ENCODE results near the gene MAD1L1.

The MAD1L1 gene

DNA sequence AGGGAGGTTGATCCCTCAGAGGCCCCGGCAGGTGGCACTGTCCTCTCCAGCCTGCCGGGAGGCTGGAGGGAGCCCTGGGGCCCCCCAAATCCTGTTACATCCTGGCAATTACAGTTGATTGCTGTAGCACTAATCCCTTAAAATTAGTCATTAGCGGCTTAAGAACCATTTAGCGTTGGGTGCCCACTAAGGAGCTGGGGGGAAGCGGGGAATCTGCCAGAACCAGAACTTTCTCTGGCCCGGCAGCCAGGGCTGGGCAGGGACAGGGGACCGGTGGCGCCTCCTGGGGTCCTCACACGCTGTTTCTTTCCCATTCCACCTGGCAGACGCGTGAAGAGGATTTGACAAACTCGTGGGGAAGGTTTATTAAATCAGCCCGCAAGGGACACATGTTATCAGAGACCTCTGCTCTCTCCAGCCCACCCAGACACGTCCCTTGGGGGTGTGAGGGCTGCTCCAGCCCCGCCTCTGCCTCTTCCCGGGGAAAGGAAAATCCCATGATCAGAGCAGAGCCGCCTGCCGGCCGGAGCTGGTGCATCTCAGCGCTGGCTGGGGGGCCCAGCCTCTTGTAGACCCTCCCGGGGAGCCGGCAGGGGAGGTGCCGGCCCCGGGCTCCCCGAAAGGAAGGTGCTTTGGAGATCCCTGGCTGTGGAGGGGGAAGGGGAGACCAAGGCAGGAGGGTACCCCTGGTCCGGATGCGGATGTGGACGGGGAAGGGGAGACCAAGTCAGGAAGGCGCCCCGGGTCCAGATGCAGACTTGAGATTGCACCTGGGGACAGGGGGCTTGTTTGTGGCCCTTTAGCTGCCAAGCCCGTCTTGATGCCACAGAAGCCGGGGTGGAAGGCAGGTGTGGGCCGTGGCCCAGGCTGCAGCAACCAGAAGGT is 420.0 kb downstream of the MAD1L1 start:
- TF ChIP-seq EZH2phosphoT487 (conservative IDR thresholded peaks at IDR 0.05; ENCODE audit: low read length): no peak
- TF ChIP-seq CTCF (IDR thresholded peaks at IDR 0.05; ENCODE audit: insufficient read depth, low read length, poor library complexity, severe bottlenecking): no peak
- Histone ChIP-seq H3K4me3 (ENCODE audit: insufficient read depth, low read length, poor library complexity, severe bottlenecking) (no peak overlapping the region), H3K9me3 (ENCODE audit: insufficient read depth, low read length) (no peaks in the 10 kb centered on the region), H2AFZ (ENCODE audit: low read depth, low read length, severe bottlenecking) (no peak overlapping the region), H3F3A (ENCODE audit: insufficient read depth) (no peaks in the 10 kb centered on the region), H3K36me3 (ENCODE audit: low read length) (no peaks in the 10 kb centered on the region), H3K79me2 (ENCODE audit: insufficient read depth, low read length) (no peaks in the 10 kb centered on the region), H3K9me2 (replicated peaks; ENCODE audit: insufficient read depth, low read length) (no peaks in the 10 kb centered on the region), H3K27ac (ENCODE audit: low read depth, low read length) (no peak overlapping the region), H4K20me1 (ENCODE audit: low read depth, low read length) (no peaks in the 10 kb centered on the region), H3K4me2 (ENCODE audit: low read depth, low read length, poor library complexity, severe bottlenecking) (no peak overlapping the region), H3K27me3 (ENCODE audit: low read length) (no peaks in the 10 kb centered on the region), H3K9ac (ENCODE audit: low read length) (no peak overlapping the region)

DNA sequence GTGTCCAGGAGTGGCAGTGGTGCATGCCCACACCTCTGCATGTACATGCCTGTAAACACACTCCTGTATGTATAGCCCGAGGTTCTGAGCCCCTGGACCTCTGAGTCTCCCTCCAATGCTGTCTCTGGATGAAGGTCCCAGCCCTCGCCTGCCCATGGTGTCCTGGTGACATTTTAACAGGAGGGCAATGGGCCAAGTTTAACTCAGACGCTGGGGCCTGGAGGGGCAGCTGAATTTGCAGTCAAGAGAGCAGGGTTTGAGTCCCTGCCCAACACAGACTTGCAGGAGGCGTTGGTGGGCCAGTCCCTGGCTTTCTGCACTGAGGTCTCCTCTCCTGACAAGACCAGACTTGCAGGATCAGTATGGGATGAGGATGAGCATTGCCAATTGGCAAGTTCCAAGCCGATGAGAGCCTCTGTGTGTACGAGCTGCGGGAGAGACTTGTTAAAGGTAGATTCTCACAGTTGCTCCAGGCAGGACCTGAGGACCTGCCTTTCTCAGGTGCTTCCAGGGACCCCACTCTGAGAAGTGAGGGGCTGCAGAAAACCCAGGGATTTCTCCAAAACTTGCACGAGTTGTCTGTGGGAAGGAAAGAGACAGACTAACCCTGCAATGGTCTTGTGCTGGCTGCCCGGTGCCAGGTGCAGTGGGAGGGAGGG is 420.8 kb downstream of the MAD1L1 start:
- Histone ChIP-seq H3K4me2 (ENCODE audit: low read depth, low read length, poor library complexity, severe bottlenecking) (no peak overlapping the region), H4K20me1 (ENCODE audit: low read depth, low read length) (no peaks in the 10 kb centered on the region), H3K9ac (ENCODE audit: low read length) (no peak overlapping the region), H3F3A (ENCODE audit: insufficient read depth) (no peaks in the 10 kb centered on the region), H3K36me3 (ENCODE audit: low read length) (no peaks in the 10 kb centered on the region), H3K9me3 (ENCODE audit: insufficient read depth, low read length) (no peaks in the 10 kb centered on the region), H3K79me2 (ENCODE audit: insufficient read depth, low read length) (no peaks in the 10 kb centered on the region), H3K27me3 (ENCODE audit: low read length) (no peaks in the 10 kb centered on the region), H3K9me2 (replicated peaks; ENCODE audit: insufficient read depth, low read length) (no peaks in the 10 kb centered on the region), H3K27ac (ENCODE audit: low read depth, low read length) (no peak overlapping the region), H2AFZ (ENCODE audit: low read depth, low read length, severe bottlenecking) (no peak overlapping the region), H3K4me3 (ENCODE audit: insufficient read depth, low read length, poor library complexity, severe bottlenecking) (no peak overlapping the region)
- no peak for TF ChIP-seq CTCF (IDR thresholded peaks at IDR 0.05; ENCODE audit: insufficient read depth, low read length, poor library complexity, severe bottlenecking)
- TF ChIP-seq EZH2phosphoT487 (conservative IDR thresholded peaks at IDR 0.05; ENCODE audit: low read length): no peak

DNA sequence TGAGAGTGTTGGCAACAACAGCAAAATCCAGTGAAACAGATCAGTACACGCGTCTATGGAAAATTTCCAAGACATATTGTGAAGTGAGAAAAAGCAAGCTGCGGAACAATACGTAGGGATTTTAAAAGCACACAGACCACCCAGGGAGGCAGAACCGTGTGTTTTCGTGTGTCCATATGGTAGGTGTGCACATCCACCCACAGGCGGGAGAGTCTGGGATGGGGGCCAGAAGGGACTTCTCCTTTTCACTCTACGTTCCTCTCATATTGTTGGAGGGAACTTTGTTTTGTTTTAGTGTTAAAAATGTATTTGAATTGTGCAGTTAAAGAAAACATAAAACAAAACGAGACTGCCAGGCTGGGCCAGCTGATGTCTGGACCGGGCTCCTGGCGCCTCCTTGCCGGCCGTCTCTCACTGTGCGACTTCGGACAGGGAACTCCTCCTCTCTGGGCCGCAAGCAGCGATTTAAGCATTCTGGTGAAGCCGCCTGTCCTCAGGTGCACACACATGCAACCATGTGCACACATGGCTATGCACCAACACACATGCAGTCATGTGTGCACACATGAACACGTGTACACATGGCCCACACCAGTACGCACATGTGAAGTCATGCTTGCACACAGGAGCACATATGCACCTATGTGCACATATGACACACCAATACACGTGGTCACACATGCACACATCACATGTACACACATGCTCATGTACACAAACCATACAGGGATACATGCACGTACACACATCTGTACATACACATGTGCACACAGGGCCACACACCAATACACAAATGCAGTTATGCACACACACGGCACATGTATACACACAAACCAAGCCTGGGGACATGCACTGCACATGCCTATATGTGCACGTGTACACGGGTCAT is 421.5 kb downstream of the MAD1L1 start:
- no peak for TF ChIP-seq CTCF (IDR thresholded peaks at IDR 0.05; ENCODE audit: insufficient read depth, low read length, poor library complexity, severe bottlenecking)
- no peak for TF ChIP-seq EZH2phosphoT487 (conservative IDR thresholded peaks at IDR 0.05; ENCODE audit: low read length)
- H3K79me2 ChIP-seq (ENCODE audit: insufficient read depth, low read length): no peaks in the 10 kb centered on the region
- no peaks in the 10 kb centered on the region for H4K20me1 ChIP-seq (ENCODE audit: low read depth, low read length)
- H3K9me2 ChIP-seq (replicated peaks; ENCODE audit: insufficient read depth, low read length): no peaks in the 10 kb centered on the region
- H3K4me3 ChIP-seq (ENCODE audit: insufficient read depth, low read length, poor library complexity, severe bottlenecking): no peak overlapping the region
- H3K4me2 ChIP-seq (ENCODE audit: low read depth, low read length, poor library complexity, severe bottlenecking): no peak overlapping the region
- no peaks in the 10 kb centered on the region for H3K27me3 ChIP-seq (ENCODE audit: low read length)
- H3K36me3 ChIP-seq (ENCODE audit: low read length): no peaks in the 10 kb centered on the region
- H3K9me3 ChIP-seq (ENCODE audit: insufficient read depth, low read length): no peaks in the 10 kb centered on the region
- no peaks in the 10 kb centered on the region for H3F3A ChIP-seq (ENCODE audit: insufficient read depth)
- no peak overlapping the region for H2AFZ ChIP-seq (ENCODE audit: low read depth, low read length, severe bottlenecking)
- no peak overlapping the region for H3K9ac ChIP-seq (ENCODE audit: low read length)
- H3K27ac ChIP-seq (ENCODE audit: low read depth, low read length): no peak overlapping the region
